Activated CD4-positive, alpha-beta T cell treated with anti-CD3 and anti-CD28 coated beads, Interleukin-2, amount 50 U/mL, for 24 hours (primary cell): ENCODE results near the gene PADI2.
"Not testable (repeated sequence)": the region's sequence is repeated elsewhere in the genome, so short reads cannot be mapped to it uniquely, and the experiment has no call there.

Experiments
- DNase-seq, 2 donors: peaks; one replicate each; pipeline ENCODE4 v3.0.0-alpha.2; 2020; ENCODE audit warnings: low read depth in 1 of 2, low spot score in 1 of 2

PADI2 gene

DNA sequence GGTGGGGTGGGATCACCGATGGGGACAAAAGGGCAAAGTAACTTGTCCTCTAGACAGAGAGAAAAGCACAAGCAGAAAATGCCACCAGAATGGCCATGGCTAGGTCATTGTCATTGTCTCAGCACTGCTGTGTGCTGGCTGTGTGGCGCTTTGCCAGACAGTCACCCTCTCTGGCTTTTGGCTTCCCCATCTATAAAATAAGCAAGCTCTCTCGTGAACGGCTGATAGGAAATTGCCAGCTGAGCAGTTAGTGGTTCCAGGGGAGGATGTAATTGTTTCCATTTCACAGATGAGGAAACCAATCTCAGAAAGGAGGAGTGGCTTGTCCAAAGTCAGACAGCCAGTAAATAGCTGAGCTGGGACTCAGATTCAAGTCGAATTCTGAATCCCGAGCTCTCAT lies 32.5 kb downstream of the PADI2 start:
- no peak for DNase-seq

DNA sequence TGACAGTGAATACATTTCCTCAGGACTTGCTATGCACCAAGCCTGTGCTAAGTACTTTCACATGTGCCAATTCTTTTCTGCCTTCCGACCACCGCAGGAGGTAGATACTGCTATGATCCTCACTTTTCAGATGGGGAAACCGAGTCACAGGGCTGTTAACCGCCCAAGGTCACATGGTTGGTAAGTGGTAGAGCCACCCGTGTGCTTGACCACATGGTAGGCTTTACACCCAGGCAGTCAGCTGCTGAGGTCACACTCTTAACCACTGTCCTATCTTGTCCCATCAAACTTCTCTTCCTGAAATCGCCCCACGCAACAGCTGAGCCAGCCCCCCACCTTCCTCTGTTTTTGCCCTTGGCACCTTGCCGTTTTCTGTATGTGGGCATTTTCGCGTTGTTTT lies 34.5 kb downstream of the PADI2 start:
- DNase-seq, result no peak

DNA sequence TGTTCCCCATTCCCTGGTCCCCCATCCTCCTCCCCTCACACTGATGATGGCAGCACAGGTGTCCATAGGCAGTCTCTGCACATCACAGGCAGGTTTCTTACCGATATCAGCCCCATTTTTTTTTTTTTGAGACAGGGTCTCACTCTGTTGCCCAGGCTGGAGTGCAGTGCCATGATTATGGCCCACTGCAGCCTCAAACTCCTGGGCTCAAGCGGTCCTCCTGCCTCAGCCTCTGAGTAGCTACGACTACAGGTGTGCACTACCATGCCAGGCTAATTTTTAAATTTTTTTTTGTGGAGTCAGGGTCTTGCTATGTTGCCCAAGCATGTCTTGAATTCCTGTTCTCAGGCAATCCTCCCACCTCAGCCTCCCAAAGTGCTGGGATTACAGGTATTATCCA lies 36.5 kb downstream of the PADI2 start:
- DNase-seq, result no peak

DNA sequence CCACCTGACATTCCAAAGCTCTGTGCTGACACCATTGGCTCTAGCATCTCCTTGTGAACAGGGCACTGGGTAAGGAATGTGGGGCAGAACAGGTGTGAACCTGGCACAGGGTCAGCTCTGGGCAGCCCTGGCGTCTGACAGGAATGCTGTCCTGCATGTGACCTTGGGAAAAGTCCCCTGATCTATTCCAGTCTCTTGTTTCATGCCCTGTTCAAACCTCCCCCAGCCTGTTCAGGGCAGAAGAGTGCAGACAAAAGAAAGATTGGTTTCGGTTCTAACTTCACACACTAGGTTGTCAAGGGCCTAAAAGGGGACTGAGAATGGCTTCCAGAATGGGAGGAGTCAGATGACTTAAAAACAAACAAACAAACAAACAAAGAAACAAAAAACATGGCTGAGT lies 37.8 kb downstream of the PADI2 start:
- DNase-seq, result no peak

DNA sequence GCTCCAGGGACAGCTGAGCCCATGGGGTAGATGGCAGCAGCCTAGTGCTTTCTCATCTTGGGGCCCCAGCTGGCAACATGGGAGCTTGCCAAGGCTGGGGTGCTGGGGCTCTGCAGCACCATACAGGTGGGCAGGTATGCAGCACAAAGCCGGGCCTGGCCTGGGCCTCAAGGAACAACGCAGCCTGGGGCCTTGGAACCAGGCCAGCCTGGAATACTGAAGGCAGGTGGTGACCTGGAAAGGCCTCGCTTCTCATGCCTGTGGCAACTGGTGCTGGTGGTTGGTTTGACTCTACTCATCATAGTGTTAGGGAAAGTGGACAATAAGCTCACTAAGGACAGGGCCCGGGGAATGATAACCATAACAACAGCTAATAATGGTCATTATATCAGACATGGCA lies 38.4 kb downstream of the PADI2 start:
- no peak for DNase-seq

DNA sequence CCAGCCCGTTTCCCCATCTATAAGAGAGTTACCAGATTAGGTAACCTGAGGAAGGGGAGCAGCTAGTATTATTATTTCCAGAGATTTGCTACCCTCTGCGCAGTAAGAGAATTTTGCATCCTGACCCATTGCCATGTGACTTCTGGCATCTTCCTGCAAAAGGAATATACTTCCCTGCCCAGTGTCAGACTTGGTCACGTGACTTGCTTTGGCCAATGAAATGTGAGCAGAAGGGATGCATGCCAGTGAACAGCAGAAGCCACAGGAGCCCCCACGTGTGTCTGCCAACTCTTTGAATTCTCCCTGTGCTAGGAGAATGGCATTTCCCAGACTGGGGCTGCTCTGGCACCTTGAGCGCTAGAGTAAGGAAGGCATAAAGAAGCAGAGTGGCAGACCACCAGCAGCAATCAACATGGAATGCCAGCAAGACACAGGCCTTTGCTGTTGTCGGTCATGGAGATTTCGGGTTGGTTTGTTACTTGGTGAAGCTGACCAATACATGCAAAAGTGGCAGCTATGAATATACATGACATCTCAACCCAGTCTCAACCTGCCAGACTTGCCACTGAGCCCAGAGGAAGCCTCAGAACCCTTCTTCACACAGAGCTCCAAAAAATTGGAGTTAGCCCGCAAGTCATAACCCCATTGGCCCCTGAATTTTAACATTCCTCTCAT lies 39.0 kb downstream of the PADI2 start:
- DNase-seq, result no peak

DNA sequence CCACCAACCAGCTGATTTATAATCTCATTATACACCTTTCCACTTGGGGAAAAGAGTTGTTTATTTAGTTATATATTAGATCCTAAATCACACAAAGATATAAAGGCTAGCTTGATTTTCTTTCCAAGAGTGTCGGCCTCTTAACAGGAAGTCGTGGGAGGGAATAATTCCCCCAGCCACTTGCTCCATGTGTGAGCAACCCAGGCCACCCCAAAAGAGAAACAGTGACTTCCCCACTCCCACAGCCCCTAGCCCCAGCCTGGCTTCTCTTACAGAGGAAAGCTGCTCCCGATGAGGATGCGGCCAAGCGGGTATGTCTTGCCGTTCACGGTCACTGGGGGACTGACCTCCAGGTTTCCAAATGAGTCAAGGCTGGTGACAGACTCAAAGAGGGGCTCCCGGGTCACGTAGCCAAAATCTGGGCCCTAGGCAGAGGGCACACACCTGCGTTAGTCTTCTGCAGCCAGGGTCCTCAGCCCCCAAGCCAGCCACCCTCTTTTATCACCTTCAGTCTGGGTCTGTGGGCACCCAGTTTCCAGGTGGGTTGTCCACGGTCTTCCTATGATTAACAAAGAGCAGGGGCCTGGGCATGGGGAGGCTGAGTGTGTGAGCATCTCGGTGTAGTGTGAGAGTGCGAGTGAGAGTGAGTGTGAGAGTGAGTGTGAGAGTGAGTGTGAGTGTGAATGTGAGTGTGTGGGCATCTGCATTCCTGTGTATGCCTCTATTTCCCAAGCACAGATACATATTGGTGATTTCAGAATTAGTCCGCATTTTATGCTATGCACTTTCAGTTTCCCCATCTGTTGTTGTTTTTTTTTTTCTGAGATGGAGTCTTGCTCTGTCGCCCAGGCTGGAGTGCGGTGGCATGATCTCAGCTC lies 40.0 kb downstream of the PADI2 start:
- DNase-seq, result no peak

DNA sequence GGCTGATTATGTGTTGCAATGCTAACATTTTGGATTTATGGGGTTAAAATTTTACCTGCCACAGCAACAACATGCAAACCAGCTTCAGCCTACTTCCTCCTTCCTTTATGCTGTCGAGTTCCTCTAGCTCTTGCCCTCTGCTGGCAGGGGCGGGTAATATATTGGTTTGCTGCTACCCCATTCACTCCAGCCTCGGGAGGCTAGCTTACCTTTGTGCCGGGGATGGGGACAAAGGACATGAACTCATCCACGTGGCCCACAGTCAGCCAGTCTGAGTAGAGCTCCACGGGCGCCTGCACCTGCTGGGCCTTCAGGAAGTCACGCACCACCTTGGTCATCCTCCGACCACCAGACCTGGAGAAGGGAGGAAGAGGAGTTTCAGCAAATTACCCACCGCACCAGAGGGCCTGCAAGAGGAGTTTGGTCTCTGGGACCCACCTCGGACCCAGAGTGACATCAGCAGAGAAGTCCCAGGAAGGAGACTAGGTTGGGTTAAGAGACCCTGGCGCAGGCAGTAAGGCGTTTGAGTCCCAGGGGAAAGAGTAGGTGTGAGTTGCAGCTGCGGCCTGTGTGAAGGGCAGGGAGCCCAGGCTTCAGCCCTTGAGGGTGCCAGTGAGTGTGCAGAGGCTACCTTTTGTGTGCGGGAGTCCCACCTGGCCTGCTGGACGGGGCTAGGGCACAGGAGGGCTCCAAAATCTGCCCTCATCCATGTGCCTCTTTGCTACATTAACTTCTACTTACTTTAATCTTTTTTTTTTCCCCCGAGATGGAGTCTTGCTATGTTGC lies 43.6 kb downstream of the PADI2 start:
- no peak for DNase-seq

DNA sequence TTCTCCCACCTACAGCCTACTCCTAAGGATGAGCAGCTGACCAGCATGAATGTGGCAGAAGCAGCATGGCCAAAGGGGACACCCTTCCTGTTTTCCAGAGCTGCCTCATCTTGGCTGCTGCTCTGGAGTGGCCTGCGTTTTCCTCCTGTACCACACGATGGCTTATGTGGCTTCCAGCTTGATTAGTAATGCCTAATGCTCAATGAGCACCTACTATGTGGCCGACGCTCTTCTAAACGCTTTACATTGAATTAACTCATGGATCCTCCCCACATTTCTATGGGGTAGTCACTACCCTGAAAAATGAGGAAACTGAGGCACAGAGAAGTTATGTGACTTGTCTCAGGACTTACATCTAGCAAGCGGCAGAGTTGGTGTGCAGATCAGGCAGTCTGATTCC lies 47.5 kb downstream of the PADI2 start:
- no peak for DNase-seq

DNA sequence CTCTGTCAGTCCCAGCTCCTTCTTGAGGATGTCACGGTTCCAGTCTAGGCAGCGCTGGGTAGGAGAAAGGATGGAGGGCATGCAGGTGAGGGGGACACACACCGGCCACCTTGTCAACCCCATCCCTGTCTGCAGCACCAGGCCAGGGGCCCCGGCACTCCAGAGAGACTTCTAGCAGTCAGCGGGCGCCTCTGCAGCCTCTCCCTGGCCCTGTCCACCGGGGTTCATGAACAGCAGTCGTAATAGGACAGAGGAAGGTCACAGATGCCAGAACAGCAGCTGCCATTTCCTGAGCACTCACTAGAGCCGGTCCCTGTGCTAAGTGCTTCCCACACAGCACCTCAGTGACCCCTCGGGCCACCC lies 49.1 kb downstream of the PADI2 start:
- DNase-seq, result no peak

DNA sequence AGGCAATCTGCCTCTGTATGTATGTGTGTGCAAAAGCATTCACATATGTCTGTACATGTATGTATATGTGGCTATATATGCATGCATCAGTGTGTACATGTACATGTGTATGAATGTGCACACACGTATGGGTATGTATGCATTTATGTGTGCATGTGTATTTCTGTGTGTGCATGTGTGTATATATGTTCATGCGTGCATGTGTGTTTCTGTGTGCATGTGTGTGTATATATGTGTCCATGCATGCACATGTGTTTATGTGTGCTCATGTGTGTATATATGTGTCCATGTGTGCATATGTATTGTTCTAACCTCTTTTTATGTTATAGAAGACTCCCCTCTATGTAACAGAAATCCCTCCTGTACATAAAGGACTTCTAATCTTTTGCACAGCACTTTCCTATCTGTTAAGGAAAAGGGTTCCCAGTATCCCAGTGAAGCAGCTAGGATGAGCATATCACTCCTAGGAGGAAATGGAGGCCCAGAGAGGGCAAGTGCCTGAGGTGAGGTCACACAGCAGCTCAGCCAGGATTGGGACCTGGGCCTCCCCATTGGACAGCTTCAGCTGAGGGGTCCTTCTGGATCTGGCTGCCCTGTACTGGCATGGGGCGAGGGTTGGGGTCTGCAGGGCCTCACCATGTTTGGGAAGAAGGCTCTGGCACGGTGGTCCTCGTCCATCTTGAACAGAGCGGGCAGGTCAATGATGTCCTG lies 49.6 kb downstream of the PADI2 start:
- DNase-seq, result no peak

DNA sequence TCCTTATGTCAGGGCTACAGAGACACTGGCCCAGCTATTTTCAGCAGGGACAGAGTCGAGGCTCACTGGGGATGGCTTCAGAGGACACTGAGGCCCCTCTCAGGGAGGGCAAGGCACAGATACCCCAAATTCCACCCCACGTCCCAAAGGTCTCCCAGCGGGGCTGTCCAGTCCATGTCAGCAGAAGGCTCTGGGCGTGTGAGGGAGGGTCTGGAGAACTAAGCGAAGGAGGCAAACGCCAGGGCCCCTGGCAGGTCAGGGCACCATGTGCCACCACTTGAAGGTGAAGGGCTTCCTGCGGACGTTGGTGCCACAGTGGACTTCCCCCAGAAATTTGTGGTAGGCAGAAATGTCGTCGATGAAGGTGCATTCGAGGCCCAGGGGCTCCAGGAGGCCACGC lies 50.5 kb downstream of the PADI2 start:
- DNase-seq, result no peak

DNA sequence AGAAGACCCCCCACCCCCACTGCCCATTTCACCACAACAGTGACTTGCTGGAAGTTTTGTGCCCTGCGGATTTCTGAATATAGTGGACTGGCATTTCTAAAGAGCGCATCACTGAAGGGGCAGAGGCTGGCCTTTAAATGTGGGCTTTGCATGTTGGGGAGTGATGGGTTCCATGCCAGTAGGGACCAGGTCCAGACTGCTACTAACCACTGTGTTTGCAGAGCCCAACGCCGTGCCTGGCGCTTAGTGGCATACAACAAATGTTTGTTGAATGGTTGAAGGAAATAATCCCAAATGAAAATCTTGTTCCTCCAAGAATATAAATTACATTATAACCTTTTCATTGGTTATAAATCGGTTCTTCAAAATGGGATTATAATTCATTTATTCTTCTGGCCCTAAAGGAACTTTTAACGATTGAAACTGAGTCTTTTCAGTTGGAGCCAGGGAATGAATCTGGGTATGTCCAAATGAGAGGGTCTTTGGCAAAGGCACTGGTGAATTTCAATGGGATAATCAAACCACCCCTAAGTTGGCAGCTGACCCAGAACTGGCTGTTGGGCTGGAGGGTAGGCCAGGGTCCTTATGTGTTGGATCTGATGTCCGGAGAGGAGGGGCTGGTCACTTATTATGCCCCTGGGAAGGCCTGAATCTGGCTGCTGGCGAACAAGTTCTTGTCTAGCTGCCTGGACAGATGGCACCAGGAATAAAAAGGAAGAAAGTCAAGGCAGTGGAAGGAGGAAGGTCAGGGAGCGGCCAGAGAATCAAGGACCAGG lies 51.6 kb downstream of the PADI2 start:
- DNase-seq, result no peak

DNA sequence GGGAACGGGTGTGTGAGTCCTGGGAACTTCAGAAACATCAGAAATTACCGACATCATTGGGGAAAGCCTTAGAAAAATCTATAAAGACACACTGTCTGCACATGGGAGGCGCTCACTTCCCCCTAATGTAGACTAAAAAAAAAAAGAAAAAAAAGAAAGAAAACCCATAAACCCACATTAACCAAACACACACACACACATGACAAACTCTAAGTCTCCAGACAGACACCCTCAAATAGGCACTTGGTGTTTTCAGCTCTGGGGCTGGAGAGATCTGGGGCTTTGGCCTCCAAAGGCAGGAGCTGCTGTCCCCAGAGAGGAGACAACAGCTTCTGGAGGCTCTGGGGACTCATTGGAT lies 52.2 kb downstream of the PADI2 start:
- no peak for DNase-seq

DNA sequence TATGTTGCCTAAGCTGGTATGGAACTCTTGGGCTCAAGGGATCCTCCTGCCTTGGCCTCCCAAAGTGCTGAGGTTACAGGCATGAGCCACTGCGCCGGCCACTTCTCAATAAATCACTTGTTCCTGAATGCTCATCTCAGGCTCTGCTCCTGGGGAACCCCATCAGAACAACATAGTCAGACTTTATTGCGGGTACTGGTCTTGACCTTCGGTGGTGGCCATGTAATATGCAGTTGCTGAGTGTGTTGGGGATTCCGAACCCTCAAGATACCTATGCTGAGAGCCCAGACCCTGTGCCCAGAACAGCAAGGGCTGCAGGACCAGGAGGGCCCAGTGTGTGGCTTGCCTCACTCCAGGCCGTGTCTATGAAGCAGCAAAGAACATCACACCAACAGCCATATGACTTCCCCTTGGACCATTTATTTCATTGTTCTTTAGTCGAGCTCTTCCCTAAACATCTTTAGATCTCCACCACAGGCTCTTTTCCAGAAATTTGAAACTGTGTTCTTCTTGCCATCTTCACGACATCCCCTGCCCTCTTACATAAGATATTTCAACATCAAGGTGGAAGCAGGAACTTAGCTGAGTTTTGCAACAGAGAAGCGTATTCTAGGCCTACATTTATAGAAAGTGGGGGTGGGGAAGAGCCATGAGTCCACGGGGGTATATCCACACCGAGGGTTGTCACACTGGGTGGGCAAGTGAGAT lies 52.7 kb downstream of the PADI2 start:
- DNase-seq, result no peak

DNA sequence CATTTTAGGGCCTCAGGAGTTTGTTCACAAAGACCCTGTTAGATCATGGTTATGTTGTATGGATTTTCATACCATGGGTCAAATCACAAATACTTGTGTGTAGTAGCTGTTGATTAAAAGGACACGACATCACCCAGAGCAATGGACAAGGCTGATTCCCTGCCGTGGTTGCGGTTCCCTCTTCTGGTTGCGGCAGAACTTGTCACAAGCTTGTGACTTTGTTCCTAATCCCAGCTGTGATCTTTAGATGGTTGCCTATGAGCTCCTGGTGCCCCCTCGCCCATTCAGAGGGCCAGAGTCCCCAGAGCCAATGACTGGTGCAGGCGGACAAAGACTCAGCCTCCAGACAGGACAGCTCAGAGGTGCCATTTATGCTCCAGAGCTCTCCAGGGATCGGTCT lies 53.6 kb downstream of the PADI2 start:
- DNase-seq, result no peak

DNA sequence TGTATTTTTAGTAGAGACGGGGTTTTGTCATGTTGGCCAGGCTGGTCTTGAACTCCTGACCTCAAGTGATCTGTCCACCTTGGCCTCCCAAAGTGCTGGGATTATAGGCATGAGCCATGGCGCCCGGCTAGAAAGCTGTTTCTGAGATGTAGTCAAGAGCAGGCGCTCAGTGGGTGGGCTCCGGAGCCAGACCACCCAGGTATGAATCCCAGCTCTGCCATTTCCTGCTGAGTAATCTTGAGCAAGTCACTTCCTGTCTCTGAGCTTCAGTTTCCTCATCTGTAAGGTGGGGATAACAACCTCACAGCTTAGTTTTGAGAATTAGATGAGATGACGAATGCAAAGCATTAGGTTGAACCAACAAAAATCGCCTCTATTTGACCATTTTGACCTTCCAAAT lies 56.5 kb downstream of the PADI2 start:
- not testable (repeated sequence) for DNase-seq

DNA sequence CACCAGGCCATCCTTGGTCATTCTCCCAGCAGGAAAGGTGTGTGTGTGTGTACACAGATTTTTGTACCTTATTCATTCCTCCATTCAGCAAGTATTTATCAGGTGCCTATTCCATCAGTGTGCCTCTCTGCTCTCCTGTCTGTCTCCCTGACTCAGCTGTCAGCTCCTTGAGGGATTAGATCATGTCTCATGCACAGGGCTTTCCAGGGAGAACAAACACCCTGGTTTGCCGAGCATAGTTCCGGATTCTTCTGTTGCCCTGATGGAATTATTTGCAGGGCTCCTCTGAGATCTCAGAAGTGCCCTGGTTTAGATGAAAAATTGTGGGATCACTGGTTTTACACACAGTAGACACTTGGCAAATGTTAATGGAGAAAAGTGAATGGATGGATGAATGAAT lies 57.4 kb downstream of the PADI2 start:
- no peak for DNase-seq

DNA sequence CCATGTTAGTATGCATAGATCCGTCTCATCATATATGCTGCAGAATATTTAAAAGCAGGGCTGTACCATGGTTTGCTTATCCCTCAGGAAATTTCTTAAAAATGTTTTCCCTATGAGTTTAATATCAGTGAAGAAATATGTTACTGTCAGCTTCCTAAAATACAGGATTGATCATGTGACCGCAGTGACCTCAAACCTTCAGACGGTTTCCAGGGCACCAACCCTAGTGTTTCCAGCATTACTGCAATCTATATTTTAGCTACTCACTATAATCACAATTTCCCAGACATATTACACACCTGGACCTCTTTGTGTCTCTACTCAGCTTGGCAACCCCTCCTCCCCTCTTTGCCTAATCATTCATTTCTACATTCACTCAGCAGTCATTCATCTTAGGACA lies 57.8 kb downstream of the PADI2 start:
- no peak for DNase-seq

DNA sequence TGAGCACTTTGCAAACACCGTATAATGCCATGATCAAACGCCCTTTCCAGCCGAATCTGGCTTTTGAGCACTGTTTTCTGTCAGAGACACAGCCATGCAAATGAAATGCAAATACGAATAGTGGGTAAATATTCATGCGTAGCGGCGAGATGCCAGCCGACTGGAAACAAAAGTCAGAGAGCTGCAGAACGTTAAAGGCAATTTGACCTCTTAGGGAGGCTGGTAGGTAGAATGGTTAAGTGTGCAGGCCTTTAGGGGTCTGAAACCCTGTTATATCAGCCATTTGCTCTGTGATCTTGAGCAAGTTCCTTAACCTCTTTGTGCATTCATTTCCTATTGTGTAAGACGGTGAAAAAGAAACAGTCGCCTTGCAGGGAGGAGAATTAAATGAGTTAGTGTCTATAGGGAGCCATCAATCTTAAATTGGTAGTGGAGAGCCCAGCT lies 58.9 kb downstream of the PADI2 start:
- DNase-seq, result no peak
